Pancreas (tissue), 10 donors: ENCODE measurements around the gene CALD1. TPM values are rescaled to one million over a fixed set of nuclear protein-coding genes. Genes with fewer than 3 reads are reported as not detected.

Experiments
- ATAC-seq, 4 donors: fragments of 200-7000 bp; cut with Tn5 transposase; one replicate each; pipeline versions ENCODE4 v1.8.0 to v1.9.1; 2020; ENCODE audit warnings: mild to moderate bottlenecking in 4 of 4, moderate library complexity in 4 of 4
- DNase-seq, 6 donors: peaks; one replicate each; pipeline ENCODE4 v3.0.0-alpha.2; 2020
- FAIRE-seq: peaks from 2 replicates; lab custom pipeline; 2012; peaks lifted over from hg19 to GRCh38; lab: Jason Lieb, UNC
- H3K27ac ChIP-seq, 4 donors: fragments of 200-600 bp; sonication (generic); 1 replicate in 3 of 4; 2 replicates in 1 of 4; pipeline versions ENCODE4 v1.5.0 to v1.8.0; 2020
- H3K27me3 ChIP-seq, 4 donors: fragments of 200-600 bp; one replicate each; pipeline ENCODE4 v1.8.0; 2021
- H3K36me3 ChIP-seq, 3 donors: fragments of 200-600 bp; sonication (generic) in 1 of 3; one replicate each; pipeline versions ENCODE4 v1.5.0 to v1.8.0; 2020 to 2021
- H3K4me1 ChIP-seq, 3 donors: fragments of 200-600 bp; one replicate each; pipeline ENCODE4 v1.8.0; 2021
- H3K4me3 ChIP-seq, 4 donors: fragments of 200-600 bp; sonication (generic) in 2 of 4; one replicate each; pipeline versions ENCODE4 v1.5.0 to v1.8.0; 2020 to 2021
- H3K9me3 ChIP-seq, 4 donors: fragments of 200-600 bp; one replicate each; pipeline ENCODE4 v1.8.0; 2021
- CTCF ChIP-seq, 4 donors: fragments of 200-600 bp; sonication (generic) in 3 of 4; IDR thresholded peaks; one replicate each; pipeline versions ENCODE4 v1.5.0 to v1.8.0; 2021; ENCODE audit warnings: antibody characterized with exemption in 4 of 4
- WGBS, 2 donors: extraction: QIAGEN DNeasy Blood & Tissue Kit; methylation state at CpG; one replicate each; pipeline ENCODE4 v1.1.7; 2013; 5-methylcytosine and 5-hydroxymethylcytosine counted together
- intact Hi-C, 3 donors: fragments of 100-400 bp; cut with DNase I; formaldehyde crosslinking; loops; one replicate each; pipeline versions ENCODE4 v1.11.1 to v1.14.2; 2022
- polyA plus RNA-seq, 2 donors: library from polyadenylated mRNA; stranded (reverse); fragments of 200-250 nt; gene quantifications; one replicate each; pipeline ENCODE4 v1.2.3, GENCODE V29; 2013
- total RNA-seq, 6 donors: library from RNA; stranded (reverse); fragmentation: NEBNext Ultra II Directional in 4 of 6; extraction: Animal tissue kit (Norgen Biotek cat#: 25700) in 4 of 6; gene quantifications; one replicate each; pipeline versions ENCODE4 v1.2.1 to v1.2.4, GENCODE V29; 2021 to 2023
- donor health status: healthy with polysubstance abuse.
- donor health status: DM: no; HTN: no; CAD: no; lungs with moderate emphysema.
- donor health status: DM: no; HTN: no; CAD: no.
- donor health status: control.
- donor health status: control.
- donor health status: Bipolar disorder and iron deficiency.
- donor health status: DM: yes; HTN: yes; CAD: no.
- donor health status: DM: no; HTN: no; CAD: no.
- donor health status: DM: no; HTN: no; CAD: no.
- donor health status: DM: yes; HTN: yes; CAD: no.

Gene CALD1
- total and polyA plus RNA-seq, 8 donors: 17.0 to 85.8 (median 33.2) TPM

GRCh38 chr7:134985894-134986362, 206.5 kb downstream of the CALD1 start:
- intact Hi-C loops: loop anchor here in 1 of 3 donors (10.0 kb wide), 1 partner anchor 179 kb away; no protein-coding TSS in a partner anchor
- Histone ChIP-seq H3K4me3 (peak overlapping the region; percentile 55 to 76 (median 66)), H3K27ac (peak overlapping the region; percentile 74 to 93 (median 88)), H3K9me3 (no peaks in the 10 kb centered on the region), H3K27me3 (no peaks in the 10 kb centered on the region), H3K4me1 (peaks cover 0 to 28% (median 25%) of the 10 kb centered on the region in 3 donors), H3K36me3 (no peaks in the 10 kb centered on the region)
- DNase-seq (no peak), FAIRE-seq (no peak), ATAC-seq (no peak)
- 48 to 49% methylated on average over 8 of the region's 8 CpGs for WGBS, 2 donors
- TF ChIP-seq CTCF (IDR thresholded peaks at IDR 0.05): no peak

- no peaks in the 10 kb centered on the region for H3K27me3 ChIP-seq
- FAIRE-seq (no peak), DNase-seq (peak; percentile 95 to 98 (median 96)), ATAC-seq (peak; percentile 95 to 99 (median 98))
- 0% methylated on average over 64 to 70 of the region's 70 CpGs for WGBS, 2 donors
- no peaks in the 10 kb centered on the region for H3K9me3 ChIP-seq
- H3K27ac ChIP-seq: peak within 1 kb of the TSS; percentile 74 to 93 (median 88)
- no peaks in the 10 kb centered on the region for H3K36me3 ChIP-seq
- peaks cover 0 to 35% (median 31%) of the 10 kb centered on the region in 3 donors for H3K4me1 ChIP-seq
- peak in 3 of 4 donors; percentile 32 to 43 (median 33) for TF ChIP-seq CTCF (IDR thresholded peaks at IDR 0.05)
- intact Hi-C loops: loop anchor here in 1 of 3 donors (10.0 kb wide), 1 partner anchor 178 kb away; no protein-coding TSS in a partner anchor
- peak within 1 kb of the TSS; percentile 55 to 76 (median 66) for H3K4me3 ChIP-seq
Observed at GRCh38 chr7:134986363-134987251, 207.2 kb downstream of the CALD1 start, which contains the start of gene AGBL3. TSS of gene AGBL3 (plus strand) at chr7:134986508. CDS start at chr7:134987934, 1,426 bp downstream.

GRCh38 chr7:134988161-134988560, 208.7 kb downstream of the CALD1 start:
- FAIRE-seq: no peak
- Histone ChIP-seq H3K9me3 (no peaks in the 10 kb centered on the region), H3K27ac (peak overlapping the region in 2 of 4 donors; percentile 91 to 93), H3K4me3 (peak overlapping the region in 2 of 4 donors; percentile 71 to 76), H3K27me3 (no peaks in the 10 kb centered on the region), H3K4me1 (peaks cover 8 to 48% (median 46%) of the 10 kb centered on the region in 3 donors), H3K36me3 (no peaks in the 10 kb centered on the region)
- no peak for TF ChIP-seq CTCF (IDR thresholded peaks at IDR 0.05)
- WGBS, 2 donors: 72 to 74% methylated on average over 5 of the region's 5 CpGs
- intact Hi-C loops: loop anchor here in 1 of 3 donors (10.0 kb wide), 1 partner anchor 177 kb away; no protein-coding TSS in a partner anchor
- DNase-seq: no peak
- no peak for ATAC-seq

GRCh38 chr7:134991469-134992339, 212.3 kb downstream of the CALD1 start:
- peak overlapping the region in 3 of 4 donors; percentile 47 to 74 (median 70) for H3K27ac ChIP-seq
- peaks cover 8 to 55% (median 48%) of the 10 kb centered on the region in 3 donors for H3K4me1 ChIP-seq
- FAIRE-seq (no peak), DNase-seq (peak in 1 of 6 donors; percentile 33), ATAC-seq (peak; percentile 51 to 74 (median 70))
- H3K4me3 ChIP-seq: no peak overlapping the region
- no peaks in the 10 kb centered on the region for H3K27me3 ChIP-seq
- no peaks in the 10 kb centered on the region for H3K36me3 ChIP-seq
- no peaks in the 10 kb centered on the region for H3K9me3 ChIP-seq
- intact Hi-C loops: loop anchor here in 1 of 3 donors (10.0 kb wide), 1 partner anchor 173 kb away; no protein-coding TSS in a partner anchor
- no peak for TF ChIP-seq CTCF (IDR thresholded peaks at IDR 0.05)
- WGBS, 2 donors: 18% methylated on average over 2 of the region's 2 CpGs
